ENCODE measurements around the gene AIG1. TPM values are rescaled to one million over a fixed set of nuclear protein-coding genes. Genes with fewer than 3 reads are reported as not detected.

The AIG1 gene
- total RNA-seq, 1 donor from 2014 or later: 32.2 TPM

DNA sequence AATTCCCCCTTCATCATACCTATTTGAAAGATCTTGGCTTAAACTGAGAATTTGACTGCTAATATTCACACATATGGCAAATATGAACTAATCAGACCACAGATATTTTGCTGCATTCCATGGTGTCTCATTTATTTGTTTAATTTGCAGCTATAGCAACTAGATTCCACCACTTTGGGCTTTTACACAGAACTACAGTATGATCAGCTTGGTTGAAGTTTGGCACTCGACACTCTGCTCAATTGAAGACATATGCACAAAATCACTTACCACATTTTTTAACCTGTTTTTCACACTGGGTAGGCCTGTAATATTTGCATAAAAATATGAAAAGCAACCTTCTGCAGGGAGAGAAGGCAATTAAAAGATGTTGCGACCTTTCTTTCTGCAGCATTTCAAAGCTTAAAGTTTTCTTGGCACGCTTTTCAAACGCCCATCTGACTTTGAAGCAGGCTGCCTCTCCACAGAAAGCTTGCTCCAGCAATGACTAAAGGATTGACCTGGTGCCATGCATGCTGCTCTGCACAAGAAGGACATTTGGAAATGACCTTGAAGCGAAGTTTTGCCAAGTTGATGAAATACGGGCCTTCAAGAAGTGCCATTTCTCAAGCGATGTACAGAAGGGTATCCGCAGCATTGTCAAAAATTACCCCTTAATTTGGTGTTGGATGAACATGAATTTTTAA lies 126.7 kb downstream of the AIG1 start:
- H3K36me3 Mint-ChIP-seq (ENCODE audit: low read depth): peaks cover 2% of the 10 kb centered on the region
- DNase-seq (ENCODE audit: low spot score): no peak

GRCh38 chr6:143188292-143188691 lies 127.6 kb downstream of the AIG1 start:
- H3K4me1 Mint-ChIP-seq (ENCODE audit: low read depth): peaks cover 40% of the 10 kb centered on the region
- H3K4me3 Mint-ChIP-seq (ENCODE audit: unreplicated experiment): no peak overlapping the region
- no peak for DNase-seq (ENCODE audit: low spot score)
- no peaks in the 10 kb centered on the region for H3K27me3 Mint-ChIP-seq (ENCODE audit: low read depth)
- H3K36me3 Mint-ChIP-seq (ENCODE audit: low read depth): peaks cover 2% of the 10 kb centered on the region
- no peaks in the 10 kb centered on the region for H3K9me3 Mint-ChIP-seq (ENCODE audit: low read depth)
- no peak overlapping the region for H3K27ac Mint-ChIP-seq (ENCODE audit: unreplicated experiment)
- TF ChIP-seq, protein P1, sequence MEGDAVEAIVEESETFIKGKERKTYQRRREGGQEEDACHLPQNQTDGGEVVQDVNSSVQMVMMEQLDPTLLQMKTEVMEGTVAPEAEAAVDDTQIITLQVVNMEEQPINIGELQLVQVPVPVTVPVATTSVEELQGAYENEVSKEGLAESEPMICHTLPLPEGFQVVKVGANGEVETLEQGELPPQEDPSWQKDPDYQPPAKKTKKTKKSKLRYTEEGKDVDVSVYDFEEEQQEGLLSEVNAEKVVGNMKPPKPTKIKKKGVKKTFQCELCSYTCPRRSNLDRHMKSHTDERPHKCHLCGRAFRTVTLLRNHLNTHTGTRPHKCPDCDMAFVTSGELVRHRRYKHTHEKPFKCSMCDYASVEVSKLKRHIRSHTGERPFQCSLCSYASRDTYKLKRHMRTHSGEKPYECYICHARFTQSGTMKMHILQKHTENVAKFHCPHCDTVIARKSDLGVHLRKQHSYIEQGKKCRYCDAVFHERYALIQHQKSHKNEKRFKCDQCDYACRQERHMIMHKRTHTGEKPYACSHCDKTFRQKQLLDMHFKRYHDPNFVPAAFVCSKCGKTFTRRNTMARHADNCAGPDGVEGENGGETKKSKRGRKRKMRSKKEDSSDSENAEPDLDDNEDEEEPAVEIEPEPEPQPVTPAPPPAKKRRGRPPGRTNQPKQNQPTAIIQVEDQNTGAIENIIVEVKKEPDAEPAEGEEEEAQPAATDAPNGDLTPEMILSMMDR (IDR thresholded peaks at IDR 0.05): no peak

More for the DNA sequence above, 126.7 kb downstream of the AIG1 start:
- H3K9me3 Mint-ChIP-seq (ENCODE audit: low read depth): no peaks in the 10 kb centered on the region
- H3K27me3 Mint-ChIP-seq (ENCODE audit: low read depth): no peaks in the 10 kb centered on the region
- TF ChIP-seq, protein P1 (IDR thresholded peaks at IDR 0.05): no peak
- H3K27ac Mint-ChIP-seq (ENCODE audit: unreplicated experiment): peak overlapping the region; percentile 69
- H3K4me1 Mint-ChIP-seq (ENCODE audit: low read depth): peaks cover 45% of the 10 kb centered on the region
- no peak overlapping the region for H3K4me3 Mint-ChIP-seq (ENCODE audit: unreplicated experiment)

DNA sequence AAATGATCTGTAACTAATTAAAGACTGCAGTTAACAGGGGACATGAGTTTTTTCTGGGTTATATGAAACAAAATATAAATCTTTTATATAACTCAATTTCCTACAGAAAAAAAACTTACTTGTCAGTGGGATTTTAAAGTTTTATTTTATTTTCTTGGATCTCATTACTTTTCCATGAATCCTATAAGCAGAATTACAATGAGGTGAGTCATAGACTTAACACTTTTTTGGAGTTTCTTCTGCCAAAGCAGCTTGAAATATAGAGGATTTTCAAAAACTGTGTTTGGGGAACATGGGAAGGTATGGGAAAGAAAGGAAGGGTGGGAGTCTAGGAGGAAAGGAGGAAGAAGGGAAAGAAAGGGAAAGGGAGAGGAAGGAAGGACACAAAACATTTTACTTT lies 130.7 kb downstream of the AIG1 start:
- no peak for DNase-seq (ENCODE audit: low spot score)
- no peaks in the 10 kb centered on the region for H3K27me3 Mint-ChIP-seq (ENCODE audit: low read depth)
- H3K4me1 Mint-ChIP-seq (ENCODE audit: low read depth): peaks cover 29% of the 10 kb centered on the region
- H3K36me3 Mint-ChIP-seq (ENCODE audit: low read depth): peaks cover 4% of the 10 kb centered on the region
- H3K9me3 Mint-ChIP-seq (ENCODE audit: low read depth): no peaks in the 10 kb centered on the region
- H3K4me3 Mint-ChIP-seq (ENCODE audit: unreplicated experiment): no peak overlapping the region
- H3K27ac Mint-ChIP-seq (ENCODE audit: unreplicated experiment): peak overlapping the region; percentile 33
- TF ChIP-seq, protein P1 (IDR thresholded peaks at IDR 0.05): no peak

GRCh38 chr6:143192766-143193165 lies 132.1 kb downstream of the AIG1 start:
- no peak for DNase-seq (ENCODE audit: low spot score)
- Mint-ChIP-seq H3K27ac (ENCODE audit: unreplicated experiment) (no peak overlapping the region), H3K27me3 (ENCODE audit: low read depth) (no peaks in the 10 kb centered on the region), H3K9me3 (ENCODE audit: low read depth) (no peaks in the 10 kb centered on the region), H3K4me1 (ENCODE audit: low read depth) (peaks cover 22% of the 10 kb centered on the region), H3K4me3 (ENCODE audit: unreplicated experiment) (no peak overlapping the region), H3K36me3 (ENCODE audit: low read depth) (peaks cover 3% of the 10 kb centered on the region)
- TF ChIP-seq, protein P1 (IDR thresholded peaks at IDR 0.05): no peak

DNA sequence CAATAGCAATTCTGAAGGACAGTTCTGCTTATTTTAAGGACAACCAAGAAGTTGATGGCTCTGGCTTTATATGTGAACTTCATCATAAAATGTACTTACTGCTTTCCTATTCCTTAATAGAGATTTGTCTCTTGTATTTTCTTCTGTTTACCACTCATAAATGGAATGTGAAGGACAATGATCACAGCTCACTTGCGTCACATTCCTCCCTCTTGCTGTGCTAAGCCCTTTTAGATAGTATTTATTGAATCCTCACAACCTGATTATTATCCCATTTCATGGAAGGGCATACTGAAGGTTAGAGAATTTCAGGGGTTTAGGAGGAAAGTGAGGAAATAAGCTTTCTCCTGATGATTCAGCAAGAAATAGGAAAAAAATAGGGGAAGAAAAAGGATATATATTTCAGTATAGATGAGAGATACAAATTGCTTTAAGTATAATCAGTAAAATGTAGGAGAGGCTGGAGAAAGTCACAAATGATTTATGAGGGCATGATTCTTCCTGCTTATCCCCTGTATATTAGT lies 132.9 kb downstream of the AIG1 start:
- H3K9me3 Mint-ChIP-seq (ENCODE audit: low read depth): no peaks in the 10 kb centered on the region
- no peaks in the 10 kb centered on the region for H3K27me3 Mint-ChIP-seq (ENCODE audit: low read depth)
- TF ChIP-seq, protein P1 (IDR thresholded peaks at IDR 0.05): no peak
- no peak for DNase-seq (ENCODE audit: low spot score)
- H3K4me3 Mint-ChIP-seq (ENCODE audit: unreplicated experiment): no peak overlapping the region
- H3K4me1 Mint-ChIP-seq (ENCODE audit: low read depth): peaks cover 19% of the 10 kb centered on the region
- H3K36me3 Mint-ChIP-seq (ENCODE audit: low read depth): peaks cover 2% of the 10 kb centered on the region
- no peak overlapping the region for H3K27ac Mint-ChIP-seq (ENCODE audit: unreplicated experiment)

All from chondrocyte (in vitro differentiated cells).